ENCODE results near the gene PDE2A. TPM values are rescaled to one million over a fixed set of nuclear protein-coding genes. Genes with fewer than 3 reads are reported as not detected.

PDE2A gene
- total and polyA plus RNA-seq, 3 donors from 2014 or later, result 14.1 to 20.6 (median 15.2) TPM

DNA sequence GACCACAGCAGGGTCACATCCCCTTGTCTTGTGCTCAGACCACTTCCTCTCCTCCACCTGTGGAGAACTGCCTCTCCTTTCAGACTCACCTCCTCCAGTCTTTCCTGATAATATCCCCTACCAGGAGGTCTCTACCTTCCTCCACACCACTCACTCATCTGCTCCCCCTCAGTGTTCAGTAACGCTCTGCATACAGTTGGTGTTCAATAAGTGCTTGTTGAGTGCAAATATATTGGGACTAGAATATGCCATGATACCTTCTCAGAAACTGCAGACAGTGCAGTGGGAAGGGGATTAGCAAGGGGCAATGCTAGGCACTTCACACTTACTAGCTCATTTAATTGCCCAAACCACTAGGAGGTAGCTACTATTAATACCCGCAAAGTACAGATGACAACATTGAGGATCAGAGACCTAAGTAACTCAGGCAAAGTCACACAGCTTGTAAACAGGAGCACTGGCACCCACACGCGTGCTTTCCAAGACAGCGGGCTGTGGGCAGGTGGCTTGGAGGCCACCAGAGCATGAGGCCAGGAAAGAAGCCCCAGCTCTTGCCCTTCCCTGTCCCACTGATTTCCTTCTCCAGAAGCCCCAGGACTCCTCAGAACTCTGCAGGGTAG lies 8.1 kb upstream of the PDE2A start:
- H3K27ac ChIP-seq, result no peak overlapping the region
- H3K9me3 ChIP-seq, result no peaks in the 10 kb centered on the region
- 74 to 89% methylated on average over 5 of the region's 5 CpGs for WGBS, 2 donors
- H3K4me3 ChIP-seq, result no peak overlapping the region
- H3K27me3 ChIP-seq, result no peaks in the 10 kb centered on the region
- TF ChIP-seq, protein P1, sequence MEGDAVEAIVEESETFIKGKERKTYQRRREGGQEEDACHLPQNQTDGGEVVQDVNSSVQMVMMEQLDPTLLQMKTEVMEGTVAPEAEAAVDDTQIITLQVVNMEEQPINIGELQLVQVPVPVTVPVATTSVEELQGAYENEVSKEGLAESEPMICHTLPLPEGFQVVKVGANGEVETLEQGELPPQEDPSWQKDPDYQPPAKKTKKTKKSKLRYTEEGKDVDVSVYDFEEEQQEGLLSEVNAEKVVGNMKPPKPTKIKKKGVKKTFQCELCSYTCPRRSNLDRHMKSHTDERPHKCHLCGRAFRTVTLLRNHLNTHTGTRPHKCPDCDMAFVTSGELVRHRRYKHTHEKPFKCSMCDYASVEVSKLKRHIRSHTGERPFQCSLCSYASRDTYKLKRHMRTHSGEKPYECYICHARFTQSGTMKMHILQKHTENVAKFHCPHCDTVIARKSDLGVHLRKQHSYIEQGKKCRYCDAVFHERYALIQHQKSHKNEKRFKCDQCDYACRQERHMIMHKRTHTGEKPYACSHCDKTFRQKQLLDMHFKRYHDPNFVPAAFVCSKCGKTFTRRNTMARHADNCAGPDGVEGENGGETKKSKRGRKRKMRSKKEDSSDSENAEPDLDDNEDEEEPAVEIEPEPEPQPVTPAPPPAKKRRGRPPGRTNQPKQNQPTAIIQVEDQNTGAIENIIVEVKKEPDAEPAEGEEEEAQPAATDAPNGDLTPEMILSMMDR (IDR thresholded peaks at IDR 0.05), result no peak
- no peak for TF ChIP-seq POLR2A (IDR thresholded peaks at IDR 0.05)
- no peak for DNase-seq
- intact Hi-C loops (cut with DNase I; ENCODE audit: low total_unique reads), result no loop called here
- H3K36me3 ChIP-seq (ENCODE audit: low read depth, missing control alignments), result no peaks in the 10 kb centered on the region
- peaks cover 10% of the 10 kb centered on the region for H3K4me1 ChIP-seq

- intact Hi-C loops (cut with DNase I; ENCODE audit: low total_unique reads), result no loop called here
Measured at GRCh38 chr11:72681226-72682153, 7.3 kb upstream of the PDE2A start.

GRCh38 chr11:72680624-72681158 lies 6.5 kb upstream of the PDE2A start:
- Histone ChIP-seq H3K36me3 (ENCODE audit: low read depth, missing control alignments) (no peaks in the 10 kb centered on the region), H3K9me3 (no peaks in the 10 kb centered on the region), H3K27me3 (no peaks in the 10 kb centered on the region), H3K4me3 (no peak overlapping the region), H3K4me1 (peaks cover 3% of the 10 kb centered on the region), H3K27ac (no peak overlapping the region)
- TF ChIP-seq POLR2A (IDR thresholded peaks at IDR 0.05), result no peak
- TF ChIP-seq, protein P1 (IDR thresholded peaks at IDR 0.05), result no peak
- WGBS, 2 donors, result 60 to 67% methylated on average over 3 to 6 of the region's 6 CpGs
- intact Hi-C loops (cut with DNase I; ENCODE audit: low total_unique reads), result no loop called here
- no peak for DNase-seq

More at GRCh38 chr11:72681226-72682153, 7.3 kb upstream of the PDE2A start:
- Histone ChIP-seq H3K9me3 (no peaks in the 10 kb centered on the region), H3K27ac (no peak overlapping the region), H3K27me3 (no peaks in the 10 kb centered on the region), H3K4me3 (no peak overlapping the region), H3K36me3 (ENCODE audit: low read depth, missing control alignments) (no peaks in the 10 kb centered on the region), H3K4me1 (peaks cover 4% of the 10 kb centered on the region)
- TF ChIP-seq POLR2A (IDR thresholded peaks at IDR 0.05), result no peak
- TF ChIP-seq, protein P1 (IDR thresholded peaks at IDR 0.05), result no peak
- WGBS, 2 donors, result 45 to 47% methylated on average over 17 of the region's 17 CpGs
- no peak for DNase-seq

GRCh38 chr11:72679869-72680268 lies 5.6 kb upstream of the PDE2A start:
- H3K27me3 ChIP-seq, result no peaks in the 10 kb centered on the region
- WGBS, 2 donors, result 42 to 44% methylated on average over 4 to 5 of the region's 5 CpGs
- TF ChIP-seq POLR2A (IDR thresholded peaks at IDR 0.05), result no peak

DNA sequence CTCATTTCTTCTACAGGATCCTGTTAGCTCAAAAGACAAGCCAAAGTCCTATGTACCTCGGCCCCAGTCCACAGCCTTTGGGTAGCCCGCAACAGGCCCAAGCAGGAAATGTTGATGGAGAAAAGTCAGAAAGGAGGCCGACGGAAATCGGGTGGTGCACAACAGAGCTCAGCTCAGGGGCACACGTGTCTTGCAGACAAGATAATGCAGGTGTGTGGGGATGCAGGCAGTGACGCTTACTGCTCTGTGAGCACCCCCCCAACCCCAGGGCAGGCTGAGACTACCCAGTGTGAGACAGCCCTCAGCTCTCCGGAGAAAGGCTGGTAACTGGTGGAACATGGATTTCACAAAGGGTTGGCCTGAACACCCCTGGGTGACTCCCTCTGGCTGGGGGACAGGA lies 4.3 kb upstream of the PDE2A start:
- Histone ChIP-seq H3K27me3 (no peaks in the 10 kb centered on the region), H3K4me3 (no peak overlapping the region), H3K27ac (no peak overlapping the region), H3K9me3 (no peaks in the 10 kb centered on the region), H3K36me3 (ENCODE audit: low read depth, missing control alignments) (no peaks in the 10 kb centered on the region), H3K4me1 (peaks cover 3% of the 10 kb centered on the region)
- WGBS, 2 donors, result 62 to 71% methylated on average over 7 to 8 of the region's 8 CpGs
- intact Hi-C loops (cut with DNase I; ENCODE audit: low total_unique reads), result no loop called here
- no peak for TF ChIP-seq POLR2A (IDR thresholded peaks at IDR 0.05)
- TF ChIP-seq, protein P1 (IDR thresholded peaks at IDR 0.05), result no peak
- DNase-seq, result no peak

More at GRCh38 chr11:72679869-72680268, 5.6 kb upstream of the PDE2A start:
- Histone ChIP-seq H3K4me1 (peaks cover 3% of the 10 kb centered on the region), H3K36me3 (ENCODE audit: low read depth, missing control alignments) (no peaks in the 10 kb centered on the region), H3K4me3 (no peak overlapping the region), H3K9me3 (no peaks in the 10 kb centered on the region), H3K27ac (no peak overlapping the region)
- intact Hi-C loops (cut with DNase I; ENCODE audit: low total_unique reads), result no loop called here
- DNase-seq, result no peak
